ENCODE data around the gene NEK11.

NEK11 gene

DNA sequence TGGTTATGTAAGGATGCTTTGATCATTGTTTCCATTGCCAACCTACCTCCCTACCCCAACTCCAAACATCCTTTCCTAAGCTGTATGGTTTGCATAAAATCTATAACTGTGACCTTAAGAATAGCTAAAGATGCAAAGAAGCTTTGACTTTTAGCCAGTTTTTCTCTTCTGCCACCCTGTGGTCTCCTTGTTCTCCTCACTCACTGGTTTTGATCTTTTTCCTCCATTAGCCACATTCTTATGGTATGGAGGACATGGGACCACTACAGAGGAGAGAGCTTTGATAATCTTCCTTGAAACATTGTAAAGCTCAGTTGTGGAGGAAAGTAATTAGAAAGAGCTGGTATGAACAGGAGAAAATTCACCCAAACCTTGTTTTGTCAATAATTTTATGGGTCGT, 115.9 kb downstream of the NEK11 start:
- Histone ChIP-seq H3K79me1 (ENCODE audit: low read length) (no peaks in the 10 kb centered on the region), H4K8ac (ENCODE audit: low read depth, low read length) (no peak overlapping the region), H3K36me3 (ENCODE audit: control insufficient read depth, insufficient read depth, low read length) (no peaks in the 10 kb centered on the region), H2BK5ac (ENCODE audit: low read length) (no peak overlapping the region), H2BK15ac (replicated peaks; ENCODE audit: low read depth) (no peak overlapping the region), H3K56ac (ENCODE audit: low read length) (no peak overlapping the region), H3K18ac (ENCODE audit: low read length) (no peak overlapping the region), H3K4me1 (ENCODE audit: control insufficient read depth, low read depth, low read length) (peaks cover 2% of the 10 kb centered on the region), H3K27me3 (ENCODE audit: insufficient read depth, low read length, poor library complexity) (no peaks in the 10 kb centered on the region), H3K4ac (ENCODE audit: low read depth, low read length) (no peak overlapping the region), H3K9ac (ENCODE audit: low read length) (no peak overlapping the region), H3K4me2 (ENCODE audit: low read length) (no peak overlapping the region), H3K4me3 (ENCODE audit: low read length) (no peak overlapping the region), H2BK120ac (ENCODE audit: low read depth, low read length) (no peak overlapping the region), H2AK5ac (ENCODE audit: low read length) (no peak overlapping the region), H3K79me2 (ENCODE audit: control insufficient read depth, insufficient read depth, low read length) (no peaks in the 10 kb centered on the region), H3K23ac (ENCODE audit: low read length) (no peak overlapping the region), H3K27ac (ENCODE audit: low read depth, low read length) (no peak overlapping the region), H4K5ac (ENCODE audit: low read length) (no peak overlapping the region)
- peak; percentile 23 for DNase-seq
- no CpG with 5 or more reads among the region's 1 CpG for WGBS (ENCODE audit: extremely low coverage, insufficient coverage, low lambda C conversion rate)

DNA sequence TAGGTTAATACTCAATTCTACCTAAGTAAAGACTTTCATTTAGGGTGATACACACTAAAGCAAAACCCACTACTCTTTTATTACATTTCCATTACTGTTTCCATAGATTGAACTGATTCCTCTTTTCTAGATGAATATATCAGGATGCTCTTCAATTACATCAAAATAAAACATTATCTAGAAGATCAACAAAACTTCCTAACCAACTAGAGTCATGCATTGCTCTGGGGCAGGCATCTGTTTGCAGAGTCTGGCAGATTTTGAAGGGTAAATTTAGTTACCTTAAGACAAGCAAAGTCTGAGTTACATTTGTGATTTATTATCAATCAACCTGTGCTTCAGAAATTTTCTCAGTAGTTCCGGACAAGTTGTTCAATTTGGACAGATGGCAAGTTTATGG, 117.1 kb downstream of the NEK11 start:
- Histone ChIP-seq H2BK5ac (ENCODE audit: low read length) (no peak overlapping the region), H3K56ac (ENCODE audit: low read length) (no peak overlapping the region), H3K79me1 (ENCODE audit: low read length) (no peaks in the 10 kb centered on the region), H4K5ac (ENCODE audit: low read length) (no peak overlapping the region), H3K4me3 (ENCODE audit: low read length) (no peak overlapping the region), H3K4me1 (ENCODE audit: control insufficient read depth, low read depth, low read length) (peaks cover 2% of the 10 kb centered on the region), H3K27ac (ENCODE audit: low read depth, low read length) (no peak overlapping the region), H3K18ac (ENCODE audit: low read length) (no peak overlapping the region), H3K79me2 (ENCODE audit: control insufficient read depth, insufficient read depth, low read length) (no peaks in the 10 kb centered on the region), H4K8ac (ENCODE audit: low read depth, low read length) (no peak overlapping the region), H3K4ac (ENCODE audit: low read depth, low read length) (no peak overlapping the region), H2AK5ac (ENCODE audit: low read length) (no peak overlapping the region), H3K27me3 (ENCODE audit: insufficient read depth, low read length, poor library complexity) (no peaks in the 10 kb centered on the region), H3K23ac (ENCODE audit: low read length) (no peak overlapping the region), H2BK15ac (replicated peaks; ENCODE audit: low read depth) (no peak overlapping the region), H2BK120ac (ENCODE audit: low read depth, low read length) (no peak overlapping the region), H3K36me3 (ENCODE audit: control insufficient read depth, insufficient read depth, low read length) (no peaks in the 10 kb centered on the region), H3K9ac (ENCODE audit: low read length) (no peak overlapping the region), H3K4me2 (ENCODE audit: low read length) (no peak overlapping the region)
- DNase-seq, result no peak
- no CpG with 5 or more reads among the region's 1 CpG for WGBS (ENCODE audit: extremely low coverage, insufficient coverage, low lambda C conversion rate)

DNA sequence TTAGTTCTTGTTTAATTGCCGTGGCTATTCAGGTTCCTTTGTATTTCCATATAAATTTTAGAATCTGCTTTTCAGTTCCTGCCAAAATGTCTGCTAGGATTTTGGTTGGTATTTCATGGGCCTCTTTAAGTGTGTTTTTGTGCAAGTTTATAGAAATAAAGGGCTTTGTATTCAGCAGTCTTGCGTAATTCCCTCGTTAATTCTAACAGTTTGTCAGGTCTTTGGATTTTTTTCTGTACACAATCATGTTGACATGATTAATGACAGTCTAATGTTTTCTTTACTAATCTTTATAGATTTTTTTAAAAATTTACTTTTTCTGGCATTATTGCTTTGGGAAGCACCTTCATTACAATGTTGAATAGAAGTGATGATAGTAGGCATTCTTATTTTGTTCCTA, 120.9 kb downstream of the NEK11 start:
- no peak overlapping the region for H2AK5ac ChIP-seq (ENCODE audit: low read length)

DNA sequence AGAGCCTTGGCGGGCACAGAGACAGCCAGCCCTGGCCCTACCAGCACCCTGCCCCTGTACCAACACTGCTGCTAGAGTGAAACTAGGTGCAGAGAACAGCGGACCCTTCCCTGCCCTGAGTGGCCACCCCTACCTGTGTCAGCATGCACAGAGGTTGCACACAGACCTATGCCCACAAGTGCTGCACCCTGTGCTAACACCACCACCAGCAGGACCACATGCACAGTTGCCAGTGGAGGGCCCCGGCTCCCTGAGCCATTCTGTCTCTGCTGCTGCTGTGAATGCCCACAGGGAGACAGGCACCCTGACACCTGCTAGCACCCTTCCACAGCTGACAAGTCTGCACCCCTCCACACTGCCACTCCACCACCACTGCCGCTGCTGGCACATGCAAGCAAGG, 131.8 kb downstream of the NEK11 start:
- H3K79me1 ChIP-seq (ENCODE audit: low read length), result no peaks in the 10 kb centered on the region
- no peaks in the 10 kb centered on the region for H3K36me3 ChIP-seq (ENCODE audit: control insufficient read depth, insufficient read depth, low read length)
- H3K27ac ChIP-seq (ENCODE audit: low read depth, low read length), result no peak overlapping the region
- H3K4me3 ChIP-seq (ENCODE audit: low read length), result no peak overlapping the region
- no peak overlapping the region for H3K56ac ChIP-seq (ENCODE audit: low read length)
- no peak overlapping the region for H3K4ac ChIP-seq (ENCODE audit: low read depth, low read length)
- H2BK120ac ChIP-seq (ENCODE audit: low read depth, low read length), result no peak overlapping the region
- H3K4me2 ChIP-seq (ENCODE audit: low read length), result no peak overlapping the region
- H4K8ac ChIP-seq (ENCODE audit: low read depth, low read length), result no peak overlapping the region
- H3K4me1 ChIP-seq (ENCODE audit: control insufficient read depth, low read depth, low read length), result no peaks in the 10 kb centered on the region
- H3K23ac ChIP-seq (ENCODE audit: low read length), result no peak overlapping the region
- H3K18ac ChIP-seq (ENCODE audit: low read length), result no peak overlapping the region
- no peak overlapping the region for H2AK5ac ChIP-seq (ENCODE audit: low read length)
- no peak for DNase-seq
- H4K5ac ChIP-seq (ENCODE audit: low read length), result no peak overlapping the region
- no peak overlapping the region for H3K9ac ChIP-seq (ENCODE audit: low read length)
- no peak overlapping the region for H2BK5ac ChIP-seq (ENCODE audit: low read length)
- no peak overlapping the region for H2BK15ac ChIP-seq (replicated peaks; ENCODE audit: low read depth)
- no peaks in the 10 kb centered on the region for H3K27me3 ChIP-seq (ENCODE audit: insufficient read depth, low read length, poor library complexity)
- no peaks in the 10 kb centered on the region for H3K79me2 ChIP-seq (ENCODE audit: control insufficient read depth, insufficient read depth, low read length)
- no CpG with 5 or more reads among the region's 4 CpGs for WGBS (ENCODE audit: extremely low coverage, insufficient coverage, low lambda C conversion rate)

More for the DNA sequence above, 120.9 kb downstream of the NEK11 start:
- Histone ChIP-seq H3K23ac (ENCODE audit: low read length) (no peak overlapping the region), H4K8ac (ENCODE audit: low read depth, low read length) (no peak overlapping the region), H3K79me1 (ENCODE audit: low read length) (no peaks in the 10 kb centered on the region), H3K4me2 (ENCODE audit: low read length) (no peak overlapping the region), H2BK15ac (replicated peaks; ENCODE audit: low read depth) (no peak overlapping the region), H3K36me3 (ENCODE audit: control insufficient read depth, insufficient read depth, low read length) (no peaks in the 10 kb centered on the region), H2BK120ac (ENCODE audit: low read depth, low read length) (no peak overlapping the region), H4K5ac (ENCODE audit: low read length) (no peak overlapping the region), H3K4me1 (ENCODE audit: control insufficient read depth, low read depth, low read length) (peaks cover 2% of the 10 kb centered on the region), H3K56ac (ENCODE audit: low read length) (no peak overlapping the region), H2BK5ac (ENCODE audit: low read length) (no peak overlapping the region), H3K4ac (ENCODE audit: low read depth, low read length) (no peak overlapping the region), H3K27ac (ENCODE audit: low read depth, low read length) (no peak overlapping the region), H3K9ac (ENCODE audit: low read length) (no peak overlapping the region), H3K4me3 (ENCODE audit: low read length) (no peak overlapping the region), H3K79me2 (ENCODE audit: control insufficient read depth, insufficient read depth, low read length) (no peaks in the 10 kb centered on the region), H3K27me3 (ENCODE audit: insufficient read depth, low read length, poor library complexity) (no peaks in the 10 kb centered on the region), H3K18ac (ENCODE audit: low read length) (no peak overlapping the region)
- no peak for DNase-seq
- WGBS (ENCODE audit: extremely low coverage, insufficient coverage, low lambda C conversion rate), result no CpG with 5 or more reads among the region's 3 CpGs

DNA sequence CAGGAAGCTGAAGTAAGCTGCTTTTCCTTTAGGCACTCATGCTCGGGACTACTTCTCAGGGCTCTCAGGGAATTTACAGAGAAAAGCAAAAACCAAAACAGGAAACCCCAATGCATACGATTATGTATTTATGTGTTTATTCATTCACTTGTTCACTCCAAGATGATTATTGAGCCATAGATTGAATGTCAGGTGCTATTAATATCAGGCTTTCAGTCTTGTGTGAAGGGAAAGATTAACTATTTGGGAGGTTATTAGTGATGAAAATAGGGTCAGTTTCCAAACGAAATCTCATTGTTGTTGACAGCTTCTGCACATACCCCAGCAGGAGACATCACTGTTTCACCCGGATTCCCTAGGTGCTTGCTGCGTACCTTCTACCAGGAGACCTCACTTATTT, 135.8 kb downstream of the NEK11 start:
- no peak for DNase-seq
- H3K79me2 ChIP-seq (ENCODE audit: control insufficient read depth, insufficient read depth, low read length), result no peaks in the 10 kb centered on the region
- no peak overlapping the region for H2AK5ac ChIP-seq (ENCODE audit: low read length)
- H3K23ac ChIP-seq (ENCODE audit: low read length), result no peak overlapping the region
- no peak overlapping the region for H3K4me2 ChIP-seq (ENCODE audit: low read length)
- no peak overlapping the region for H3K18ac ChIP-seq (ENCODE audit: low read length)
- no peak overlapping the region for H2BK5ac ChIP-seq (ENCODE audit: low read length)
- no peak overlapping the region for H4K8ac ChIP-seq (ENCODE audit: low read depth, low read length)
- H3K4me1 ChIP-seq (ENCODE audit: control insufficient read depth, low read depth, low read length), result no peaks in the 10 kb centered on the region
- H3K4ac ChIP-seq (ENCODE audit: low read depth, low read length), result no peak overlapping the region
- no peaks in the 10 kb centered on the region for H3K27me3 ChIP-seq (ENCODE audit: insufficient read depth, low read length, poor library complexity)
- no peaks in the 10 kb centered on the region for H3K36me3 ChIP-seq (ENCODE audit: control insufficient read depth, insufficient read depth, low read length)
- H3K56ac ChIP-seq (ENCODE audit: low read length), result no peak overlapping the region
- no peak overlapping the region for H3K9ac ChIP-seq (ENCODE audit: low read length)
- H2BK120ac ChIP-seq (ENCODE audit: low read depth, low read length), result no peak overlapping the region
- no peak overlapping the region for H3K4me3 ChIP-seq (ENCODE audit: low read length)
- no peak overlapping the region for H4K5ac ChIP-seq (ENCODE audit: low read length)
- WGBS (ENCODE audit: extremely low coverage, insufficient coverage, low lambda C conversion rate), result no CpG with 5 or more reads among the region's 5 CpGs
- no peak overlapping the region for H3K27ac ChIP-seq (ENCODE audit: low read depth, low read length)
- no peak overlapping the region for H2BK15ac ChIP-seq (replicated peaks; ENCODE audit: low read depth)
- no peaks in the 10 kb centered on the region for H3K79me1 ChIP-seq (ENCODE audit: low read length)

DNA sequence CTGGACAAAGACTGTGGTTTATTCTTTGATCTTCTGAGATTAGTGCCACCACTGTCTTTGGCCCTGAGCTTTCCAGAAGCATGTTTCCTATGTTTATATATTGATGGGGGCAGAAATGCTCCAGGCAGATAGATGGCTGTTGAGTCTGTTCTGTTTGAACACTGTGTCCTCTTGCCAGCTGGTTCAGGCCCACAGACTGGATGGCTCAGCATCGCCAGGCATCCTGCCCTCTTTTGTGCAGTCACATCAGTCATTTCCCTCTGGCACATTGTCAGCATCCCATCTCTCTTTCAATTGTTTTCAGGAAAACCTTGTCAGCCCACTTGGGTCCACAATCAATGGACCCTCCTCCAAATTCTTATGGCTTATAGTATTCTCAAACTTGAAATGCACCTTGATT, 141.2 kb downstream of the NEK11 start:
- no peak overlapping the region for H3K56ac ChIP-seq (ENCODE audit: low read length)
- H2AK5ac ChIP-seq (ENCODE audit: low read length), result no peak overlapping the region

More for the DNA sequence above, 141.2 kb downstream of the NEK11 start:
- DNase-seq, result no peak
- Histone ChIP-seq H4K8ac (ENCODE audit: low read depth, low read length) (no peak overlapping the region), H3K27me3 (ENCODE audit: insufficient read depth, low read length, poor library complexity) (no peaks in the 10 kb centered on the region), H3K4me2 (ENCODE audit: low read length) (no peak overlapping the region), H3K4me3 (ENCODE audit: low read length) (no peak overlapping the region), H3K4ac (ENCODE audit: low read depth, low read length) (no peak overlapping the region), H2BK15ac (replicated peaks; ENCODE audit: low read depth) (no peak overlapping the region), H3K79me2 (ENCODE audit: control insufficient read depth, insufficient read depth, low read length) (no peaks in the 10 kb centered on the region), H3K79me1 (ENCODE audit: low read length) (no peaks in the 10 kb centered on the region), H3K36me3 (ENCODE audit: control insufficient read depth, insufficient read depth, low read length) (no peaks in the 10 kb centered on the region), H3K4me1 (ENCODE audit: control insufficient read depth, low read depth, low read length) (no peaks in the 10 kb centered on the region), H3K18ac (ENCODE audit: low read length) (no peak overlapping the region), H3K9ac (ENCODE audit: low read length) (no peak overlapping the region), H3K27ac (ENCODE audit: low read depth, low read length) (no peak overlapping the region), H3K23ac (ENCODE audit: low read length) (no peak overlapping the region), H2BK5ac (ENCODE audit: low read length) (no peak overlapping the region), H2BK120ac (ENCODE audit: low read depth, low read length) (no peak overlapping the region), H4K5ac (ENCODE audit: low read length) (no peak overlapping the region)
- WGBS (ENCODE audit: extremely low coverage, insufficient coverage, low lambda C conversion rate), result no CpG with 5 or more reads among the region's 1 CpG

All from mesendoderm (in vitro differentiated cells).